GM23248 (cell line): ENCODE results near the gene DNAH14. TPM values are rescaled to one million over a fixed set of nuclear protein-coding genes. Genes with fewer than 3 reads are reported as not detected.
"Not testable (repeated sequence)": the region's sequence is repeated elsewhere in the genome, so short reads cannot be mapped to it uniquely, and the experiment has no call there.

Experiments used
- DNase-seq: peaks from one replicate; pipeline ENCODE4 v3.0.0-alpha.2; 2015
- H2AFZ ChIP-seq: fragments of 200-600 bp; sonication (generic); 2 replicates; pipeline ENCODE4 v1.6.1; 2016; ENCODE audit warnings: antibody characterized with exemption
- H3F3A ChIP-seq: fragments of 200-600 bp; sonication (generic); 2 replicates; pipeline ENCODE4 v1.6.1; 2016; ENCODE audit warnings: mild to moderate bottlenecking, antibody characterized with exemption, mixed run types; ENCODE audit not compliant: insufficient read depth
- H3K27ac ChIP-seq: fragments of 200-600 bp; sonication (generic); 2 replicates; pipeline ENCODE4 v1.5.1; 2016; ENCODE audit warnings: mild to moderate bottlenecking
- H3K27me3 ChIP-seq: fragments of 200-600 bp; sonication (generic); replicated peaks from 2 replicates; pipeline ENCODE4 v1.6.1; 2016; ENCODE audit warnings: mild to moderate bottlenecking; ENCODE audit not compliant: insufficient read depth
- H3K36me3 ChIP-seq: fragments of 200-600 bp; sonication (generic); 2 replicates; pipeline ENCODE4 v1.6.1; 2016; ENCODE audit warnings: low read depth, mild to moderate bottlenecking
- H3K4me1 ChIP-seq: fragments of 200-600 bp; sonication (generic); 2 replicates; pipeline ENCODE4 v1.6.1; 2016; ENCODE audit warnings: mild to moderate bottlenecking; ENCODE audit not compliant: insufficient read depth
- H3K4me2 ChIP-seq: fragments of 200-600 bp; sonication (generic); one replicate; pipeline ENCODE4 v1.6.1; 2016; ENCODE audit warnings: mild to moderate bottlenecking; ENCODE audit not compliant: unreplicated experiment
- H3K4me3 ChIP-seq: fragments of 200-600 bp; sonication (generic); 2 replicates; pipeline ENCODE4 v1.5.1; 2016; ENCODE audit warnings: mild to moderate bottlenecking
- H3K79me2 ChIP-seq: fragments of 200-600 bp; sonication (generic); 2 replicates; pipeline ENCODE4 v1.6.1; 2016; ENCODE audit warnings: mild to moderate bottlenecking; ENCODE audit not compliant: insufficient read depth
- H3K9ac ChIP-seq: fragments of 200-600 bp; sonication (generic); 2 replicates; pipeline ENCODE4 v1.6.1; 2016; ENCODE audit warnings: mild to moderate bottlenecking
- H3K9me2 ChIP-seq: fragments of 200-600 bp; sonication (generic); 2 replicates; pipeline ENCODE4 v1.6.1; 2016; ENCODE audit warnings: mixed run types, mild to moderate bottlenecking, moderate library complexity; ENCODE audit not compliant: insufficient read depth
- H3K9me3 ChIP-seq: fragments of 200-600 bp; sonication (generic); one replicate; pipeline ENCODE4 v1.6.1; 2017; ENCODE audit warnings: low read depth
- H4K20me1 ChIP-seq: fragments of 200-600 bp; sonication (generic); 2 replicates; pipeline ENCODE4 v1.6.0; 2016; ENCODE audit not compliant: insufficient read depth
- EZH2 ChIP-seq: fragments of 200-600 bp; sonication (generic); IDR thresholded peaks from 2 replicates; pipeline ENCODE4 v1.6.1; 2018; ENCODE audit warnings: antibody characterized with exemption, mild to moderate bottlenecking; ENCODE audit not compliant: insufficient read depth, poor library complexity, severe bottlenecking
- EZH2phosphoT487 ChIP-seq: fragments of 200-600 bp; sonication (generic); IDR thresholded peaks from 2 replicates; pipeline ENCODE4 v1.6.1; 2018; ENCODE audit warnings: antibody characterized with exemption, moderate library complexity, mild to moderate bottlenecking, low read depth; ENCODE audit not compliant: insufficient read depth
- WGBS, 2 experiments: methylation state at CpG; one replicate each; pipeline ENCODE4 v1.1.6; 2015 to 2017; ENCODE audit warnings: low lambda C conversion rate in 2 of 2, low coverage in 1 of 2; ENCODE audit errors: missing lambda C conversion rate in 2 of 2; 5-methylcytosine and 5-hydroxymethylcytosine counted together
- in situ Hi-C: fragments of 300-500 bp; cut with MboI; formaldehyde crosslinking; loops from 2 replicates; pipeline ENCODE4 v1.15.0; 2020
- polyA plus RNA-seq: library from polyadenylated mRNA; unstranded; fragments of >200 nt; fragmentation: Nextera tagmentation; extraction: Ambion mirVana; gene quantifications from 2 replicates; pipeline ENCODE4 v1.2.1, GENCODE V29; 2016
- total RNA-seq: library from RNA; depleted of rRNA; stranded (reverse); fragments of >200 nt; shearing (Covaris generic); gene quantifications from 2 replicates; pipeline ENCODE4 v1.2.3, GENCODE V29; 2014

The DNAH14 gene
- total and polyA plus RNA-seq, 2 experiments from 2014 or later: 9.9 to 20.8 TPM

GRCh38 chr1:225373155-225373554 is 443.7 kb downstream of the DNAH14 start:
- no peak for DNase-seq
- no peaks in the 10 kb centered on the region for H3K36me3 ChIP-seq
- no peaks in the 10 kb centered on the region for H3K79me2 ChIP-seq
- H3K27ac ChIP-seq: no peak overlapping the region
- H3K9ac ChIP-seq: no peak overlapping the region
- no peaks in the 10 kb centered on the region for H3K4me1 ChIP-seq
- 81 to 83% methylated on average over 18 to 21 of the region's 21 CpGs for WGBS, 2 experiments
- no peaks in the 10 kb centered on the region for H3F3A ChIP-seq
- no peaks in the 10 kb centered on the region for H3K27me3 ChIP-seq
- no peak for TF ChIP-seq EZH2
- H3K4me3 ChIP-seq: no peak overlapping the region
- no peak overlapping the region for H3K4me2 ChIP-seq
- no peak overlapping the region for H2AFZ ChIP-seq
- in situ Hi-C loops: no loop called here
- H3K9me2 ChIP-seq: no peaks in the 10 kb centered on the region
- no peaks in the 10 kb centered on the region for H3K9me3 ChIP-seq
- no peaks in the 10 kb centered on the region for H4K20me1 ChIP-seq

- Histone ChIP-seq H3K9ac (no peak overlapping the region), H4K20me1 (no peaks in the 10 kb centered on the region), H3K36me3 (no peaks in the 10 kb centered on the region), H3K79me2 (no peaks in the 10 kb centered on the region), H3K4me2 (no peak overlapping the region), H3K4me3 (no peak overlapping the region), H3K27me3 (no peaks in the 10 kb centered on the region), H3K9me2 (no peaks in the 10 kb centered on the region), H2AFZ (no peak overlapping the region), H3F3A (no peaks in the 10 kb centered on the region), H3K27ac (no peak overlapping the region), H3K4me1 (no peaks in the 10 kb centered on the region), H3K9me3 (no peaks in the 10 kb centered on the region)
- TF ChIP-seq EZH2 (no peak), EZH2phosphoT487 (no peak)
- DNase-seq: no peak
- 50 to 52% methylated on average over 4 of the region's 4 CpGs for WGBS, 2 experiments
- in situ Hi-C loops: no loop called here
Observed at GRCh38 chr1:225374996-225375395, 445.5 kb downstream of the DNAH14 start.

- Histone ChIP-seq H3K79me2 (no peaks in the 10 kb centered on the region), H4K20me1 (no peaks in the 10 kb centered on the region), H3K4me2 (no peak overlapping the region), H3K4me1 (no peaks in the 10 kb centered on the region), H3K9me2 (no peaks in the 10 kb centered on the region), H3K9ac (no peak overlapping the region), H3K4me3 (no peak overlapping the region), H3K36me3 (no peaks in the 10 kb centered on the region), H3K27me3 (no peaks in the 10 kb centered on the region), H3K9me3 (no peaks in the 10 kb centered on the region), H3F3A (no peaks in the 10 kb centered on the region), H2AFZ (no peak overlapping the region), H3K27ac (no peak overlapping the region)
- in situ Hi-C loops: no loop called here
- 13 to 25% methylated on average over 9 to 10 of the region's 10 CpGs for WGBS, 2 experiments
- peak; percentile 78 for DNase-seq
- TF ChIP-seq EZH2phosphoT487: no peak
- TF ChIP-seq EZH2: no peak
Observed at GRCh38 chr1:225378880-225379279, 449.4 kb downstream of the DNAH14 start.

- Histone ChIP-seq H4K20me1 (no peaks in the 10 kb centered on the region), H3K36me3 (no peaks in the 10 kb centered on the region), H3K79me2 (no peaks in the 10 kb centered on the region), H3K27me3 (no peaks in the 10 kb centered on the region), H3K9ac (no peak overlapping the region), H3K9me2 (no peaks in the 10 kb centered on the region), H3K4me1 (no peaks in the 10 kb centered on the region), H2AFZ (no peak overlapping the region), H3K9me3 (no peaks in the 10 kb centered on the region), H3F3A (no peaks in the 10 kb centered on the region), H3K27ac (no peak overlapping the region), H3K4me2 (no peak overlapping the region), H3K4me3 (no peak overlapping the region)
- no peak for DNase-seq
- in situ Hi-C loops: no loop called here
- TF ChIP-seq EZH2 (no peak), EZH2phosphoT487 (no peak)
- WGBS, 2 experiments: 73 to 85% methylated on average over 1 of the region's 1 CpG
Observed at GRCh38 chr1:225380691-225381090, 451.2 kb downstream of the DNAH14 start.

- H3K9me2 ChIP-seq, H3K79me2 ChIP-seq, H3K4me3 ChIP-seq, H2AFZ ChIP-seq, H3K27ac ChIP-seq, H3F3A ChIP-seq, in situ Hi-C loops, H3K4me1 ChIP-seq, H3K4me2 ChIP-seq, H3K36me3 ChIP-seq, H3K27me3 ChIP-seq, H3K9ac ChIP-seq, H4K20me1 ChIP-seq, H3K9me3 ChIP-seq, DNase-seq: not testable (repeated sequence)
- 57 to 80% methylated on average over 3 of the region's 3 CpGs for WGBS, 2 experiments
Observed at GRCh38 chr1:225386860-225387259, 457.4 kb downstream of the DNAH14 start.
